Kidney glomerular epithelial cell (primary cell): ENCODE results near the gene WDR44.
"Not testable (repeated sequence)": the region's sequence is repeated elsewhere in the genome, so short reads cannot be mapped to it uniquely, and the experiment has no call there.

ENCODE experiments used
- DNase-seq: peaks from one replicate; lab custom pipeline; 2025; lab: John Stamatoyannopoulos, UW

WDR44 gene, protein sequence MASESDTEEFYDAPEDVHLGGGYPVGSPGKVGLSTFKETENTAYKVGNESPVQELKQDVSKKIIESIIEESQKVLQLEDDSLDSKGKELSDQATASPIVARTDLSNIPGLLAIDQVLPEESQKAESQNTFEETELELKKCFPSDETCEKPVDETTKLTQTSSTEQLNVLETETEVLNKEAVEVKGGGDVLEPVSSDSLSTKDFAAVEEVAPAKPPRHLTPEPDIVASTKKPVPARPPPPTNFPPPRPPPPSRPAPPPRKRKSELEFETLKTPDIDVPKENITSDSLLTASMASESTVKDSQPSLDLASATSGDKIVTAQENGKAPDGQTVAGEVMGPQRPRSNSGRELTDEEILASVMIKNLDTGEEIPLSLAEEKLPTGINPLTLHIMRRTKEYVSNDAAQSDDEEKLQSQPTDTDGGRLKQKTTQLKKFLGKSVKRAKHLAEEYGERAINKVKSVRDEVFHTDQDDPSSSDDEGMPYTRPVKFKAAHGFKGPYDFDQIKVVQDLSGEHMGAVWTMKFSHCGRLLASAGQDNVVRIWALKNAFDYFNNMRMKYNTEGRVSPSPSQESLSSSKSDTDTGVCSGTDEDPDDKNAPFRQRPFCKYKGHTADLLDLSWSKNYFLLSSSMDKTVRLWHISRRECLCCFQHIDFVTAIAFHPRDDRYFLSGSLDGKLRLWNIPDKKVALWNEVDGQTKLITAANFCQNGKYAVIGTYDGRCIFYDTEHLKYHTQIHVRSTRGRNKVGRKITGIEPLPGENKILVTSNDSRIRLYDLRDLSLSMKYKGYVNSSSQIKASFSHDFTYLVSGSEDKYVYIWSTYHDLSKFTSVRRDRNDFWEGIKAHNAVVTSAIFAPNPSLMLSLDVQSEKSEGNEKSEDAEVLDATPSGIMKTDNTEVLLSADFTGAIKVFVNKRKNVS

DNA sequence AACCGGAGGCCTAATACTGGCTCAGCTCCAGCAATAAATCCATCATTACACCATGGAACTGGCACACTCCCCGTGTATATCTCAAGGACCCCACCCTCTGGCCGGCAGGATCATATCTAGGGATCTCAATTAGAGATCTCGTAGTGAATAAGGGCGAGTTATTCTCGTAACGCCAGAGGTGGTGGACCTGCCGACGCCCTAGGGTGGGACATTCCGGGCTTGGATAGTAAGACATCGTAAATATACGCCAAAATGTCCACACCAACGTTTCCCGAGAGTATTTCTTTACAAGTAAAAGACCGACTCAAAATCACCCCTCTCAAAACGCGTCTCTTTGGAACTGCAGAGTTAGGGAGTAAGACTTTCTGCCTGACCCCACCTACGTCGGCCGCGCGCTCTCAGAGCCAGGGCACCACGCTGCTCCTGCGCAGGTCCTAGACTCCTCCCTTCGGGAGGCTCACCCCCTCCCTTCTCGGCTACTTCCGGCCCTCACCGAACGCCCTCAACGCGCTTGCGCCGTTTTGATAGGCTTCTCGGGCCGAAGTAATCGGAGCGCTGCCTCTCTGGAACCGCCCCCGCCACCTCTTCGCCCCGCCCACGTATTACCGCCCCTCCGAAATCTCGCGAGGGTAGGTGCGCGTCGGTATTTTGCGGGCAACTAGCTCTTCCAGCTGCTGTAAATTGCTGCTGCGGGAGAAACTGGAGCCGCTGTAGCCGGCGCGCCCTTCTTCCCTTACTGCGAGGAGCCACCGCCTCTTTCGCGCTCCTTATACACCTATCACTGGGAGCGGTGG lies at the start of gene WDR44:
WDR44 (plus strand) TSS at position 643 of the 794 bp plus-strand sequence. CDS start 398 bp downstream, outside the sequence.
- DNase-seq = peak; percentile 75

DNA sequence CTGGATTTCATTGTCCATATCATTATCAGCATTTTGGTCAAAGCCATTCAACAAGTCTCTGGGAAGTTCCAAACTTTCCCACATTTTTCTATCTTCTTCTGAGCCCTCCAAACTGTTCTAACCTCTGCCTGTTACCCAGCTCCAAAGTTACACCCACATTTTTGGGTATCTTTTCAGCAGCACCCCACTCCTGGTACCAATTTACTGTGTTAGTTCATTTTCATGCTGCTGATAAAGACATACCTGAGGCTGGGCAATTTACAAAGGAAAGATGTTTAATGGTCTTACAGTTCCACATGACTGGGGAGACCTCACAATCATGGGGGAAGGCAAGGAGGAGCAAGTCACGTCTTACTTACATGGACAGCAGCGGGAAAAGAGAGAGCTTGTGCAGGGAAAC lies 40.1 kb upstream of the WDR44 start:
- not testable (repeated sequence) for DNase-seq

DNA sequence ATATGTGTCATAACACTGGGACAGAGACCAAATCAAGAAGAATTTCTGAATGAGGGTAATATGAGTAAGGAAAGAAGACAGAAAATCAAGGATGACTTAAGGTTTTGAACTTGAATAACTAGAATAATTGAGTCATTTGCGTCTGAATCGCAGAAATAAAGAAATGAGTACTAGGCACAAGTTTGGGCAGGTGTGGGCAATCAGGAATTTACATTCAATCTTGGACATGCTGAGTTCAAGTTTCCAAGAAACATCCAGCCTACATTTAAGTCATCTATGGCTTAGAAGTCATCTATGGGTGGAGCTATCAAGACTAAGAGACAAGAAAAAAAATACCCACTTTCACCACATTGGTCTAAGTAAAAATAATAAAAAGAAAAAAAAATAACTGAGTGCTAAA lies 30.4 kb upstream of the WDR44 start:
- DNase-seq = no peak

DNA sequence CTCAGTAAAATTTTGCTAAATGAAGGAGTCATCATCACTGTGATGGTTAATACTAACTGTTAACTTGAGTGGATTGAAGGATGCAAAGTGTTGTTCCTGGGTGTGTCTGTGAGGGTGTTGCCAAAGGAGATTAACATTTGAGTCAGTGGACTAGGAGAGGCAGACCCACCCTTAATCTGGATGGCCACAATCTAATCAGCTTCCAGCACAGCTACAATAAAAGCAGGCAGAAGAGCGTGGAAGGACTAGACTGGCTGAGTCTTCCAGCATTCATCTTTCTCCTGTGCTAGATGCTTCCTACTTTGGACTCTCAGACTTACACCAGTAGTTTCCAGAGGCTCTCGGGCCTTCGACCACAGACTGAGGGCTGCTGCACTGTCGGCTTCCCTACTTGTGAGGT lies 21.3 kb upstream of the WDR44 start:
- no peak for DNase-seq

DNA sequence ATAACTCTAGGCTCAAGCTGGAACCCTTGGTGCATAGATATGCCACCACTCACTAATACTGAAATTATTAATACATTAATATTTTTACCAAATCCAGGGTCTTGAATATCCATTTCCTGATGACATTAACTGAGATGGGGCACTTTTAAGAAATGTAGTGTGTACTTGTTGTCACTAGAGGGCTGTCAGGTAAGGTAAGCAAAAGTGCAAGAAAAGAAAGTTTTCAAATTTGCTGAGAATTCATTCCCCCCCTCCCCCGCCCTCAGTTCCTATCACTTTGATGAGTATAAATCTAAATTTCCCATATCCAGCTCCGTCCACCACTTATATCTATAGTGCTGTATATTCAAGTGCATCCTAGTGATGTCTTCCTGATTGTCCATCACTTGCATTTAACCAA lies 20.5 kb upstream of the WDR44 start:
- DNase-seq = no peak

DNA sequence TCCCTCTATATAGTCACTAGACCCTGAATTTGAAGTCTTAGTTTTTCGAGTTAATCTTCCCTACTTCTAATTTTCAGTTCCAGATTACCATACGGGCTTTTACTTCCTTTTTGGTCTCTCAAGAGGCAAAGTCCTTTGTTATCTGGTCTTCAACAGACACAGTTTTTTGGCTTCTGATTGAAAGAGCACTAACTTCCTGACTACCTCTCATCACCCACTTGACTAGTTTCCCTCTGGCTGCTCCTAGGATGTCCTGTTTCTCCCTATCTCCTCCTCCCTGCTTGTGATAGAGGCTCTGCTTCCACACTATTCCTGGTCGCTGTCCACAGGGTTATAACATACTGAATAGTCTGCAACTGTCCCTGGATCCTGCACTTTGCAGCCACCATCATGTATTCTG lies 16.7 kb upstream of the WDR44 start:
- DNase-seq = no peak

DNA sequence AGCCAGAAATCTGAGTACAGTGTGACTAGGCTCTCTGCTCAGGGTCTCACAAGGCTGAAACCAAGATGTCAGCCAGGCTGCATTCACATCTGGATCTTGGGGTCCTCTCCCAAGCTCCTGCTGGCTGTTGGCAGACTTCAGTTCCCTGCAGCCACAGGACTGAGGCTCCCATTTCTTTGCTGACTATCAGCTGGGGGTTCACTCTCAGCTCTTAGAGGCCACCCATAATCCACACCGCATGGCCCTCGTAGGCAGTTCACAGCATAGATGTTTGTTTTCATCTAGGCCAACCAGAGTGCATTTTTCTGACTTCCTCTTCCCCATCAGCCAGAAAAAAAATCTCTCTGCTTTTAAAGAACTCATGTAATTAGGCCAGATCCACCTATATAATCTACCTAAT lies 8.2 kb upstream of the WDR44 start:
- no peak for DNase-seq

DNA sequence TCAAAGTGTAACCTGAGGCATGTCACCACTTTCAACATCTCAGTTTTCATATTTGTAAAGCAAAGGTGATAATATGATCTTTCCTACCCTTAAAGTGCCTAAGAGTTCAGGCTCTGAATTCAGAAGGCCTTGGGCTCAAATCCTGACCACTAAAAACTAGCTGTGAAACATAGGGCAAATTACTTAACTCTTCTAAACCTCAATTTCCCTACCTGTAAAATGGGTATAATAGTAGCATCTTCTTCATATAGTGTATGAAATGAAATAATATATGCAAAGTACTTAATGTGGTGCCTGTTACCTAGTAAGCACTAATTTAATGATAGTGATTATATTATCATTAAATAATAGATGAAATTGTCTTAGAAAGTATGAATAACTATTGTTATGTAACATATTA lies 7.0 kb upstream of the WDR44 start:
- DNase-seq = no peak

DNA sequence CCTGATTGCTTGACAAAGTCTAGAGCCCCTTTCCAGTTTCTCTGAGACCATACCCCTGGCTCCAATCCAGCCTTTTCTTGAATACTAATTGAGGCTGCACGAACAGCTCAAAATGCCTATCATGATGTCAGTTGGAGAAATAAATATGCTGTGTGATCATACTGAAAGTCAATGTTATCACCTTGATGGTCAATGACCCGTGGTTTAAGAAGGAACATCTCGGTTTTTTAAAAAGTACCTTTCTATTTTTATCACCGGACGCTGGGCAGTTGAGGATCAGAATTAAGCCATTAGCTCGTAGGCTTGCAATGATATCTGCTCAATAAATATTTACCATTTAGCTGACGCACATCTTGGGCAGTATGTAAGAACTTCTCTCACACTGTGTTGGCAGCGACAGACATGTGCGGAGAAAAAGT lies 852 bp upstream of the WDR44 start:
- no peak for DNase-seq

DNA sequence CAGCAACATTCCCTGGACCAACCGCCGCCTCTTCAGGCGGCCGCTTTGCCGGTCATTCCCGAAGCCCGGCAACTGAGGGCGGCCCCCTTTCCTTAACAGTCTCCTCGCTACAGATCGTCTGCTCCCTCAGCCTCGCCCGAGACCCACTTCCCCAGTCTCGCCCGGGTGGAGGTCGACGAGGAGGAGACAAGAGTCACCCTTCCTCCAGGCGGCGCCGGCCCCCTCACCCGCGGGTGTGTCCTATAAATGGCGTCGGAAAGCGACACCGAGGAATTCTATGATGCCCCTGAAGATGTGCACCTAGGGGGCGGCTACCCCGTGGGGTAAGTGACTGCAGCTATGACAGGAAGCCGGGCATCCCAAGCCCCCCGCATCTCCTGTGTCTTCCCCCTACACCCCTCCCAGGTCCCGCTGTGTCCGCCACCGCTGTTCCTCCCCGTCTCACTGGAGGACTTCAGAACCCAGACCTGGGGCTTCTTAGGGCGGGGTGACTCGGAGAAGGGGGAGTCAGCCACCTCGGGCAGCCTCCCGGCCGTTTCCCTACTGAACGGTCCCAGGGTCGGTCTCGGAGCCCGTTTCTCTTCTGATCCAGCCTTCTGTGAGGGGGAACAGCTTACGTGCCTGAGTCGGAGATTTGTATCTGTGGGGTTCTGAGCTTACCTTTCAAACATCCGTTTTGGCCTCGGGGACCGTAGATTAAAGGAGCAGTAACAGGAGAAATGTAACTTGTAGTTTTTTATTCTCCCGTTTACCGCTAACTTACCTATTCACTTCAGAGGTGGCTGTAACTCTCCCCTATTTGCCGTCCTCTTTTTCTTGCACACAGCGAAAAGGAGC lies 570 bp downstream of the WDR44 start:
- DNase-seq = no peak

DNA sequence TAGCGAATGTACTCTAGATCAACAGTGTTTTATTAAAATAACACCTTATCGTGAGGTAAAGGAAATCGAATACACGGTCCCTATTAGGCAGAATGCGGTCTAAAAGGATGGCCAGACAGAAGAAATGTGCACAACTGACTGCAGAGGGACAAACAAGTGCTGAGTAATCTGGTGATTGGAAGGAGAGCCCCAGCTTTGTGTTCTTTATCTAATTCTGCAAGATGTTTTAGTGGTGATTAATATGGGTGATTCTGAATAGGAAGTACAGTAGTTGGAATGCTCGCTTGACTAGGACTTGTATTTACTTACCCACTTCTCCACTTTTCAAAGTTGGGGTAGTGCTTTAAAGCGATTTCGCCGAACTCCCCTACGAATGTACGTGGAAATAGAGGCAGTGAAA lies 1.2 kb downstream of the WDR44 start:
- DNase-seq = peak; percentile 60

DNA sequence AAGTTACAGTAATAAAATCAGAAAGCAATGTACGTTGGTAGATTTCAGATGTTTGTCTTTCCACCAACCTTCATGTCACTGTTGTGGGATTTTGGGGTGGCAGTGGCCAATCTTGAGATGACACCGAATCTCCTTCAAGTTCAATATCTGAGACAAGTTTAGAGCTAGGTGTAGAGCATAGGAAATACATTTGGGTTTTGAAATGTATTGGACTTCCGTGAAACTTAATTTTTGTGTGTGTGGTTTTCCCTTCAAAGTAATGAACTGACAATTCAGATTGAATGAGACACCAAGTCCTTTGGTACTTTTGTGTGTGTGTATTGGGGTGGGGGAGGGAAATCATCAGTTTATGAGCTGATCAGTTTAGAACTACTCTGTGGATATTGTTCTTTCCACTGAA lies 1.8 kb downstream of the WDR44 start:
- no peak for DNase-seq

DNA sequence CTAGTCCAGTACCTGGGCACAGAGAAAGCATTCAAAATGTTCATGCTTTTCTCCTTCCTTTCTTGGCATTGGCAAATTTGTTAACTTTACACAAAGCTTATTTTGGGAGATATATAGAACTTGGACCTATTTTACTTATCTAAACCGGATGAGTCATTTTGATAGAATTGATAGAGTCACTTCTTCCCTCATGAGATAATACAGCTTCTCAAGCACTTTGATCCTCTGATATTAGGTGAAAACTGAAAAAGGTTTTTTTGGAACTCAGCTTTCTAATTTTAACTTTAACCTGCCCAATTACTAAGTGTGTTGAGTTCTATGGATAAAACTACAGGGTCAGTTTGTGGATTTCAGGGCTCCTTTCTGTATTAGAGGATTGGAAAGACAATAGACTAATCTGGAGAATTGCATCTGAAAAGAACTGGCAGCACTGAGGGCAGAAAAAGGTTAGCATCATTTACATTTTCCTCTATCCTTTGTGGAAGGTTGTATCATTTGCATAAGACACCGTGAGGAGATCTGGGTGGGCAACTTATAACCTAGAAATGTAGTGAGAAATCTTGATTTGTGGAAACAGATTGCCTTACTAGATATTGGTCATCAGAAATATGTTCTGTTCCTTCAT lies 2.4 kb downstream of the WDR44 start:
- no peak for DNase-seq

DNA sequence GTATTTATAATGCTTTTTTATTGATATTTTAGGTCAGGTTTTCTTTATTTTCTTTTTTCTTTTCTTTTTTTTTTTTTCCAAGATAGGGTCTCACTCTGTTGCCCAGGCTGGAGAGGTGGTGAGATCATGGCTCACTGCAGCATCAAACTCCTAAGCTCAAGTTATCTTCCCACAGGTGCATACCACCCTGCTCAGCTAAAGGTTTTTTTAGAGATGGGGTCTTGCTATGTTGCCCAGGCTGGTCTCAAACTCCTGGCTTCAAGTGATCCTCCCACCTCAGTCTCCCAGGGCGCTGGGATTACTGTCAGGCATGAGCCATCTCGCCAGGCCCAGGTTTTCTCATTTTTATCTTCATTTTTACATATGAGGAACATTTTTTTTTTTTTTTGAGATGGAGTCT lies 3.3 kb downstream of the WDR44 start:
- DNase-seq = no peak

DNA sequence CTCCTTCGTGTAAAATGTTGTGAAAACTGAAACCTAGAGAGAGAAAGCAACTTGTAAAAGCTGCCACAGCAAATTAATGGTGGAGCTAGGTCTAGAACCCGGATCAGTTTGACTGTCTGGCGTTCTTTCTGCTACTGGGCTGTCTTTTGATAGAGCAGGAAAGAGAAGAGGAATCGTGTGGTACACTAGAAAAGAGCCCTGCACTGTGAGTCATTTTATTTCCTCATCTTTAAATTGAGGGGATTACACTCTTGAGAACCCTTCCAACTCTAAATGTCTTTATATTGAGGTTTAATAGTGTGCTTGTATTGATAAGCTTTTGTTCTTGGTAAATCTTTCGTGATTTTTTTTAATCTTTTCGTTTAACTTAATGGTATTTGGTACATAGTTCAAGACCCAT lies 4.3 kb downstream of the WDR44 start:
- no peak for DNase-seq

DNA sequence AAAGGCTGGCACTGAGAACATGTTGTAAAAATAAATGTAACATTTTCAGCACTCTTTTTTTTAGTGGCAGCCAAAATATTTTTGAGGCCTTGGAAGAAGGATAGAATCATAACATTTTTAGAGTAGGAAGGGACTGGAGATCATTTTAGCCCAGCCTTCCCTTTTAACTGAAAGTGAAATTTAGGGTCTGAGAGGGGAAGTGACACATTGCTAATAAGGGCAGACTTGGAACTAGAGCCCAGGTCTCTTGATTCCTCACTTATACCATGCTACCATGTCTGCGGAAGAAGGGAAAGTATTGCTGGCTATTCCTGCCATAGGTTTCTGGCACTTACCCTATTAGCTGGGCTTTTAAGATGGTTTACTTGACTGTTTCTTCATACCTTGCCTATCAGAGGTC lies 4.8 kb downstream of the WDR44 start:
- DNase-seq = no peak

DNA sequence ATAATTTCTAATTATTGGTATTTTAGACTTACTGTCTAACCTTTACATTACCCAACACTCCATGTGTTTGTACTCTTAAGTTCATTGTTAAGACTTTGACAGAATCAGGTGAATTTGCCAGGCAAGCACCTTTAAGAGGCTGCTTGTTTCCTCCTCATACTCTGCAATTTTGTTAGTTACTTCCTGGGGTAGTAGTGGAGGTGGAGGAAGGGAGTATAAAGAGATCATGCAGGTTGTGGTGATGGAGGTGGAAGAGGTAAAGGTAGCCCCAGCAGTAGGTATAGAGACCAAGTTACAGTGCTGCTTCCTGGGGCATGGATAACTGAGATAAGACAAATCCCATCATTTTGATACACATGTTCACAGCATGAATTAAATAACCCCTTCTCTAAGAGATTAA lies 6.7 kb downstream of the WDR44 start:
- DNase-seq = no peak

DNA sequence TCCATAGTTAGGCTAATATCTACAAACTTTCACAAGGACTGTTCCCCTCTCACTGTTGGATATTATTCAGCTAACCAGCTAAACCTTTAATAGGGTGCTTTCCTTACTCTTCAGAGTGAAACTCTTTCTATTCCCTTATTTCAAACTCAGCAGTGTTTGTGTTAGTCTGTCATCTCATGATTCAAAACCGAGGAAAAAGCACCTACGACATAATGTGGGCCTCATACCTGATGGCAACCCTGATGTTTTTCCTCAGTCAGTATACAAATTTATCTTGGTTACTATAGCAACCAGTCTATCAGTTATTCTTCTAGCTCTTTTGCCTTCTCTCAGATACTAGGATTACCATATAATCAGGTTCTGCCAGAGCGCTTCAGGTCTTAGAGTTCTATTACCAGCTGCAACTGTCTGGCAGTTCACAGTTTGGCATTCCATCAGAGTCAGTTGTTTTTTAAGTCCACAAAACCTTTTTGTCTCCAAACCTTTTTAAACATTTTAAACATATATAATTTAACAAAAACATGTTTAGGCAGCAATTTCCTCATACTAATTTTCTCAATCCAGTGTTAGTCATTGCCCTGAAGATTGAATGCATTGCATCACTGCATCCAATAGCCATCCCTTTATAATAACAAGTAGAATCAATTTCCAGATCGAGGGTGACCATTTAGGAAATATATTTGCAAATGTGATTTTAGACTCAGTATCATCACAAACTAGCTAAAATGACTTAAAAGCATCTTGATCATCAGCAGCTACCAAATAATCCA lies 7.4 kb downstream of the WDR44 start:
- DNase-seq = no peak

DNA sequence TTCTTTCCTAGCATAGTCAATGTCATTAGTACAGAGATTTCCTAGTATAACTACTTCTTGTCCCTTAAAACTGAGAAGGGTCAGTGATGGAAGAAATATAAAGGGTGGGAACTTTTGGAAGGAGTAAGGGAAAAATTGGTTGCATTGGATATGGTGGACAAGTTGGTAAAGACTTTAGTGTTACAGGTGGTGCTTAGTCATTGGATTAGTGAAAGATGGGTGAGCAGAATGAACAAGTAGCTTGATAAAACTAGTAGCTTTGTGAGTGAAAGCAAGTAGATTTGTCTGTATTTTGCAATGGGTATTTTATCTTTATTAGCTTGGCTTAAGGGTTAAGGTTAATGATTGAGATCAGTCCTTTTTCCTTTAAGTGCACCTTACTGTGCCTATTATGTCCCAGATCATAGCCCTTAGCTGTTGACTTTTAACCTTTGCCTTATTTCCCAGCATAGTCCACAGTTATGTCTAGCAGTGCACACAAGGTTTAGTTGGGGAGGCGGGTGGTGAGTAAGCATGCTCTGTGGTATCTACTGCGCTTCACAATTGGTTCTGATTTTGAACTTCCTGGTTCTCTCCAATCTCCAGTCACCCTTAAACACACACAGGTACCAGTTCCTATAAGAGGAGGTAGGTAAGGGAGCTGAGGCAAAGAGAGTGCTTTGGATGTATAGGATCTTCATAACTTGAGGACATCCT lies 9.5 kb downstream of the WDR44 start:
- no peak for DNase-seq
